GM21515 (cell line): ENCODE results near the gene STK32B.
"Not testable (repeated sequence)": the region's sequence is repeated elsewhere in the genome, so short reads cannot be mapped to it uniquely, and the experiment has no call there.

Source experiments
- ATAC-seq: cut with Tn5 transposase; IDR thresholded peaks from one replicate; pipeline ENCODE4 v1.9.1; 2021; ENCODE audit not compliant: unreplicated experiment

Gene STK32B

DNA sequence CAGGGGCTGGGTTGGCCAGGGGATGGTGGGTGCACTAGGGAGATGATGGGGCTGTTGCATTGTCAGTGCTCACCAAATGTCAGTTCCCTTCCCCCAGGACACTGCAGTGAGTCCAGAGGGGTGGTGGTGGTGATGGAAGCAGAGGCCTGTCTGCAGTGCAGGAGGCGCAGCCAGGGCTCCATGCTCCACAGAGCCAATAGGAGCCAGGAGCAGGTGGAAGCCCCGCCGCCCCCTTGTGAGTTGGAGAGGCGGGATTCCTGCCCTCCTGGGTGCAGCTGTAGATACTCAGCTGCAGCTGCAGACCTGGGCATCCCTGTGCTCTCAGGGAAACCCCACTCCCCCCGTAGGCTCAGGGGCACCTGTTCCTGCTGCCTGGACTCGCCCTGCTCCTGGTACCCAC is 372.4 kb downstream of the STK32B start:
- no peak for ATAC-seq

DNA sequence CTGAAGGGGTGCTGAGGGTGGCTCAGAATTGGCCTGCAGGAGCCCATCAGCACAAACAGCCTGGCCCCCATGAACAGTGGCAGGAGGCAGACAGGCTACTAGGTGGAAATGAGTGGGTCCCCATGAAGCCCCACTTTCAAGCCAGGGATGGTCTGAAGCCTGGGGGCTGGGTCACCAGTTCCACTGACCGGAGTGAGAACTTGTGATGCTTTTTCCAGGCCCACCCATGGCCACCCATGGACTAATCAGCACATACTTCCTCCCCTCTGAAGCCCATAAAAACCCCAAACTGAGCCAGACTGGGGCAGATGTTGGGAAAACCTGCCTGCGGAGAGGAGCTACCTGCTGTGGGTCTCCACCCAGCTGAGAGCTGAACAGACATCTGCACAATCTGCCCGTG is 372.9 kb downstream of the STK32B start:
- no peak for ATAC-seq

- ATAC-seq, result no peak
Observed at GRCh38 chr4:5424901-5425300, 373.6 kb downstream of the STK32B start.

DNA sequence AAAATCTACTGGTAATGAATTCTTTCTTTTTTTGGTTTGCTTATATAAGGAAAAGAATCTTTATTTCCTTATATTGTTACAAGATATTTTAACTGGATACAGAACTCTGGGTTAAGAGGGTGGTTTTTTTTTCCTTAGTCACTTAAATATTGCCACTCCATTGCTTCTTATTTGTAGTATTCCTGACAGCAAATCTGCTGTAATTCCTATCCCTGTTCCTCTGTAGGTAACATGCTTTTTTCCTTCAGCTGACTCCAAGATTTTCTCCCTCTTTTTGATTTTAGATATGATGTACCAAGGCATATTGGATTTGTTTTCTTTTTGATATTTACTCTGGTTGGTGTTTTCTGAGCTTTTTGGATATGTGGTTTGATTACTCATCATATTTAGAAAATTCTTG is 378.5 kb downstream of the STK32B start:
- ATAC-seq, result no peak

DNA sequence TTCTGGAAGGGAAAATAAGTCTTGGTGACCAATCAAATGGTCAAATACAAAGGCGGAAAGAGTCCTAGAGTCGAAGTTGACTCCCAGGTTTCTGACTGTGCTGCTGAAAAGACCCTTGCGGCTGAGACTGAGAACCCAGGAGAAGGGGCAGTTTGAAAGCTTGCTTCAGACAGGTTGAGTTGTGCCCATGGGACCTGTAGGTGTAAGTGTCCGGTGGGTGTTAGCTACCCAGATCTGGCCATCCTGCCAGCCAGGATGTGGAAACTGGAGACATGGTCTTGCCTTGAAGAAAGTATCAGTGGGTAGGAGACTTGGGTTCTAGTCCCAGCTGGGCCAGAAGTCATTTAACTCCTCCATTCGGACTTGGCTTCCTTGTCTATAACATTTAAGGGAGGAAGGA is 381.9 kb downstream of the STK32B start:
- ATAC-seq, result no peak

DNA sequence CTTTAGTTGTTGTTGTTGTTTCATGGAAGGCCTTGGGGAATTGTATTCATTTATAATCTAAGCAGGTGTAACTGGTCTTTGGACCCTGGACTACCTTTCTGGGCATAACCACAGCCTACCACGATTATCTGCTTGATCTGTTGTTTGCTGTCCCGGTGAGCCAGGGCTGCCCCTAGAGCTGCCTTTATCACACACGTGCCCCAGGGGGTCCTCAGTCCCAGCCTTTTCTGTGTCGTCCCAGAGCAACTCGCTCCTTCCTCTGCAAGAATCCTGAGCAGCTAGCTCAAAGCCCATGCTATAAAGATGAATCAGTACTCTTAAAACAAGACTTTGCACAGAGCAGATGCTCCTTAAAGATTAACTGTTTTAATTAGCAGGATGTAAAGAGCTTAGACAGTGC is 383.9 kb downstream of the STK32B start:
- ATAC-seq, result no peak

DNA sequence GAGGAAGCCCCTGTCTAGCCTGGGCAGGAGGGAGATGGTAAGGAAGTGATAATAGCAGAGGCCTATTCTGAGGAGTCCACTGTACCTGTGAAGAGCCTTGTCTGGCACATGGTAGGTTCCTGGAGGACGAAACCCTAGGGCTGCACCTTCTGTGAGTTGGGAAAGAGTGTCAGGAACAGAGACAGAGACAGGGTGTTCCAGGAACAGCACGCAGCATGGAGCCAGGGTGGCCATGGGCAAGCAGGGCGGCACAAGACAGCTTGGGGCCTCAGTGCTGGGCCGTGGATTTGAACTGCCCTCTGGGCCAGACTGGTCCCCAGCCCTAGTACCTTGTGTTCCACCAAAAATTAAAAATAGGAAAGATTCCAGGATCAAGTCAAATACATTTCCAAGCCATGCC is 384.5 kb downstream of the STK32B start:
- ATAC-seq, result no peak

DNA sequence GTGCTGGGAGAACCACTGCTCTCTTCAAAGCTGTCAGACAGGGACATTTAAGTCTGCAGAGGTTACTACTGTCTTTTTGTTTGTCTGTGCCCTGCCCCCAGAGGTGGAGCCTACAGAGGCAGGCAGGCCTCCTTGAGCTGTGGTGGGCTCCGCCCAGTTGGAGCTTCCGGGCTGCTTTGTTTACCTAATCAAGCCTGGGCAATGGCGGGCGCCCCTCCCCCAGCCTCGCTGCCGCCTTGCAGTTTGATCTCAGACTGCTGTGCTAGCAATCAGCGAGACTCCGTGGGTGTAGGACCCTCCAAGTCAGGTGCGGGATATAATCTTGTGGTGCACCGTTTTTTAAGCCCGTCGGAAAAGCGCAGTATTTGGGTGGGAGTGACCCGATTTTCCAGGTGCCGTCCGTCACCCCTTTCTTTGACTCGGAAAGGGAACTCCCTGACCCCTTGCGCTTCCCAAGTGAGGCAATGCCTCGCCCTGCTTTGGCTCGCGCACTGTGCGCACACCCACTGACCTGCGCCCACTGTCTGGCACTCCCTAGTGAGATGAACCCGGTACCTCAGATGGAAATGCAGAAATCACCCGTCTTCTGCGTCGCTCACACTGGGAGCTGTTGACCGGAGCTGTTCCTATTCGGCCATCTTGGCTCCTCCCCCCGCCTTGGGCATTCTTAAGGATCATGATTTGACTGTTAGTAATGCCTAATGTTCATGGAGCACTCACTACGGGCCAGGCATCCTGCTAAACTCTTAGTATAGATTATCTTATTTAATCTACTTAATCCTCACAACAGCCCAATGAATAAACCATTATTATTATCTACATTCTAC is 392.9 kb downstream of the STK32B start:
- ATAC-seq, result not testable (repeated sequence)

GRCh38 chr4:5444918-5445517 is 393.7 kb downstream of the STK32B start:
- ATAC-seq, result no peak

DNA sequence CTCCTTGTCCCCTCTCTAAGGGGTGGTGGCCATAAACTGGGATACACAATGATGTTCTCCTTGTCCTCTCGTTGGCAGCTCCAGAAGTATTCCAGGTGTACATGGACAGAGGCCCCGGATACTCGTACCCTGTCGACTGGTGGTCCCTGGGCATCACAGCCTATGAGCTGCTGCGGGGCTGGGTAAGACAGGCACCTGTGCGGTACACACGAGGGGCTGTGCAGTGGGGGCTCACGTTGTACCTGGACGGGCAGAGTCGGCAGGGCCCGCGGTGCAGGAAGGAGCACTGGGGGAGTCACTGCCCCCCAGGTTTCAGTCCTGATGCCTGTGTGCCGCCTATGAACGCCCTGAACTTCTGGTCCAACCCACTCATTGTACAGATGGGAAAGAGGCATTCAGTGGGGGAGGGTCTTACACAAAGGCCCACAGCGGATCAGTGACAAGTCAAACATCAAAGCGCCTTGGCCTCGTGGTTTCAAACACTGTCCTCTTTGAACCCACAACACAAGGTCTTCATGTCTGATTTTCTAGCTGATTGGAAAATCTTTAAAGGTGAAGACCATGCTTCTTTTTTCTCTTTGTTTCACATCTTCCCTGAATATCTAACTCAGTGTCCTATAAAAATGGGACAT is 395.4 kb downstream of the STK32B start:
- ATAC-seq, result no peak

GRCh38 chr4:5447755-5448154 is 396.5 kb downstream of the STK32B start:
- ATAC-seq, result no peak

DNA sequence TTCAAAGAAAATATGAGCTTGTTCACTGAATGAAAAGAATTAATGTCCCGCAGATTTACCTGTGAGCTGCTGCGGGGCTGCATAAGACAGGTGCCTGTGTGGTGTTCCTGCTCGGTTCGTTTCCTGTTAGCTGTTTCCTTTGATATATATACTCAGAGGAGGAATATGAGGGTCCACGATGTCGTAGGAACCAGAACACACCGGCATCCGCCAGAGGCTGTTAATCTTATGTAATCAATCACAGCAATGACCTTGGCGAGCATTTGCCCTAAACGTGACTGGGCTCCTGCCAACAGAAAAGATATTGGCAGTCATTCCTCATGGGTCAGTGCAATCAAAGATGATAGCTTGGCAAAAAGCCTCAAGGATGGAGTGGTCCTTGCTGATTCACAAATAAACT is 396.9 kb downstream of the STK32B start:
- ATAC-seq, result no peak

DNA sequence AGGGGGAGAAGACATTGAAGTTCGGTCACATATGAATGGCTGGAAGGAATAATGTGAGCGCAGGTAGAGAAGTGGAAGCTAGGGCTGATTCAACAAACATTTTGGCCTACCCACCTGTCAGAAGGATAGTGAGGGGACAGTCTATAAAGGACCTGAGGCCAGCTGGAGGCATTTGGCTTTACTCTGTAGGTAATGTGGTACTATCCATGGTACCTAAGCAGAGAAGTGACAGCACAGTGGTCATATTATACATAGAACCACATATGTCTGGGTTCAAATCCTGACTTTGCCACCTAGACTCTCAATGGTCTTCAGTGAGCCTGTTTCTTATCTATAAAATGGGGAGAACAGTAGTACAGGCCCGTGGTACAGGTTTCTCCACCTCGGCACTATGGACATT is 400.0 kb downstream of the STK32B start:
- ATAC-seq, result no peak

DNA sequence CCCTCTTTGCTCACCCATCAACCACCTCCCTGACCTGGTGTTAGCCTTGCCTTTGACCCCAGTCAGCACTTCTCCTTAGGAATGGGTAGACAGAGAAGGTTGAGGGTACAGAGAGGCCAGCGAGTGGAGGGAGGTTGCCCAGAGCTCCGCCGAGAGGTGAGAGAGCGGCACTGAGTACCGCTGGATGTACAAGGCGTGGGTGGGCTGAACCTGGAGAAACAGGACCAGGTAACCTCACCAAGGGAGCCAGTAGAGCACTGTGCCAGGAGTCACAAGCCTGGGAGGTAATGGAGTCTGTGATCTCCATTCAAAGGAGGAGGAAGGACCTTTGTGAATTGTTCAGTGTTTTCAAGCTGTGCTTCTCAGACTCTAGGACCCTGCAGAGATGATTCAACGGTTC is 400.9 kb downstream of the STK32B start:
- no peak for ATAC-seq

GRCh38 chr4:5455003-5455585 is 403.8 kb downstream of the STK32B start:
- no peak for ATAC-seq

- ATAC-seq, result no peak
Observed at GRCh38 chr4:5456296-5456845, 405.1 kb downstream of the STK32B start.

- no peak for ATAC-seq
Observed at GRCh38 chr4:5458676-5459075, 407.4 kb downstream of the STK32B start.

DNA sequence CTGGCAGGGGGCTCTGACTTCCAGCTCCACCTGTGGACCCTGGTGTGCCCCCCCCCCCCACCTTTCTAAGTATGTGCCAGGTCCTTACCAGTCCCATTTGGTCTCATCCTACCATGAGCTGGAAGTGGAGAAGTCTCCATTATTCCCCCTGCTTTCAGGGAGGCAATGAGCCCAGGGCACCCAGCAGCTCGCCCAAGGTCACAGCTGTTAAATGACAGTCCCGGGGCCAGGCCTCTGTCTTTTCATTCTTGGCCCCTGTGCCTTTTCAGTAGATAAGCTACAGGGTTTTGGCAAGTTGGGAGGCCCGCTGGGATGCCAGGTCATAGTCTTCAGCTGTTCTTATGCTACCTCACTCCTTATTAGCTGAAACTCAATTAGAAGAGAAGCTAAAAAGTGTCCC is 408.0 kb downstream of the STK32B start:
- no peak for ATAC-seq

DNA sequence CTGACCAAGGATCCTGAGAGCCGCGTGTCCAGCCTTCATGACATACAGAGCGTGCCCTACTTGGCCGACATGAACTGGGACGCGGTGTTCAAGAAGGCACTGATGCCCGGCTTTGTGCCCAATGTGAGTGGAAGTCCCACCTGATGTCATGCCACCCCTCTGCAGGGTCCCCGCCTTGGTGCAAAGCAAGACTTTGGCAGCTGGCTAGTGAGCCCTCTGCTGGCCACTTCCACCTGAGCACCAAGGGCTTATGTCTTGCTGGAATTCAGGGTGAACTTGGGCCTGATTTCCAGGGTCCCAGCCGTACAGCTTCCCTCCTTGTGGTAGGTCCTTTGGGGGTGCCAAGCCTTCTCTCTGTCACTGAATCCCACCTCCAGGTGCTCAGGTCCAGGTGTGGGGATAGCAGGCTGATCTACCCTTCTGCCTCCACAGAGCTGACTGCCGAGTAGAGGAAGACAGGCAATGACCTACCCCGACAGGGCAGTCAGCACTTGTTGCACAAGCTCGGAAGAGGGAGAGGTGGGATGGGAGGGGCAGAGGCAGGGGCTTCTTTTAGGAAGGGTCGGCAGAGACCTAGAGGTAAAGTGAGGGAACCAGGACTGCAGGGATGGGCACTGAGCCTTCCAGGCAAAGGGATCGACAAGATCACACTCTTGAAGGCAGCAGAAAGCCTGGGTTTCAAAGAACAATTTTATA is 409.0 kb downstream of the STK32B start:
- ATAC-seq, result no peak

GRCh38 chr4:5461477-5461876 is 410.2 kb downstream of the STK32B start:
- ATAC-seq, result no peak

DNA sequence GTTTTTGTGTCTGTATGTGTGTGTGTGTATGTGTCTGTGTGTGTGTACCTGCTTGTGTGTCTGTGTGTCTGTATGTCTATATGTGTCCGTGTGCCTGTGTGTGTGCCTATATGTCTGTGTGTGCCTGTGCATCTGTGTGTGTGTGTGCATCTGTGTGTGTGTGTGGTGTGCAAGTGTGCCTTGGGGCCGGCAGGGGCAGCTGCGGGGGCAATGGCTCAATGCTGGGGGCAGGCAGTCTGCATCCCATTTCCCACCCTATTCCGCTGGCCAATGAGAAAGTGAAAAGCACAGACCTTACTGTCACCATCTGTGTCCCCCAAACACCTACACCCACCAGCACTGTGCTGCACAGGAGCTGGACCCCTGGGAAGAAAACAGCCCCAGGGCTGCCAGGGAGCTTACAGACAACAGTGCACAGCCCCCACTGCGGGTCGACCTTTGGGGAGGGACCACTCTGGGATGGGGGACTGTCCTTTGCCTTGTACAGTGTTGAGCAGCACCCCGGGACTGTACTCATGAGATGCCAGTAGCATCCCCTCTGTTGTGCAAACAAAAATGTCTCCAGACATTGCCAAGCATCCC is 411.1 kb downstream of the STK32B start:
- ATAC-seq, result no peak
